GM23338 (cell line): ENCODE results near the gene HSD17B1. TPM values are rescaled to one million over a fixed set of nuclear protein-coding genes. Genes with fewer than 3 reads are reported as not detected.

Experiments
- ATAC-seq: fragments of 200-7000 bp; cut with Tn5 transposase; 3 replicates; pipeline ENCODE4 v1.9.1; 2020
- DNase-seq: peaks from one replicate; pipeline ENCODE4 v3.0.0-alpha.2; 2015; ENCODE audit warnings: low spot score
- H2AFZ ChIP-seq: fragments of 200-600 bp; sonication (generic); 2 replicates; pipeline ENCODE4 v1.8.0; 2016; ENCODE audit warnings: antibody characterized with exemption, mild to moderate bottlenecking, moderate library complexity
- H3F3A ChIP-seq: fragments of 200-600 bp; sonication (generic); replicated peaks from 2 replicates; pipeline ENCODE4 v1.8.0; 2017; ENCODE audit warnings: antibody characterized with exemption, mixed run types, low read depth
- H3K27ac ChIP-seq: fragments of 200-600 bp; sonication (generic); 2 replicates; pipeline ENCODE4 v1.6.1; 2016; ENCODE audit warnings: low read depth
- H3K27me3 ChIP-seq: fragments of 200-600 bp; sonication (generic); 2 replicates; pipeline ENCODE4 v1.8.0; 2016; ENCODE audit warnings: mild to moderate bottlenecking, mixed run types, moderate library complexity; ENCODE audit not compliant: insufficient read depth
- H3K36me3 ChIP-seq: fragments of 200-600 bp; sonication (generic); 2 replicates; pipeline ENCODE4 v1.8.0; 2016; ENCODE audit warnings: mild to moderate bottlenecking; ENCODE audit not compliant: insufficient read depth
- H3K4me1 ChIP-seq: fragments of 200-600 bp; sonication (generic); 2 replicates; pipeline ENCODE4 v1.8.0; 2016; ENCODE audit warnings: mild to moderate bottlenecking, moderate library complexity; ENCODE audit not compliant: insufficient read depth
- H3K4me2 ChIP-seq: fragments of 200-600 bp; sonication (generic); 2 replicates; pipeline ENCODE4 v1.7.1; 2017; ENCODE audit warnings: mixed run types
- H3K4me3 ChIP-seq: fragments of 200-600 bp; sonication (generic); 2 replicates; pipeline ENCODE4 v1.6.1; 2016; ENCODE audit warnings: mixed run types
- H3K79me2 ChIP-seq: fragments of 200-600 bp; sonication (generic); replicated peaks from 2 replicates; pipeline ENCODE4 v1.8.0; 2017; ENCODE audit warnings: mild to moderate bottlenecking; ENCODE audit not compliant: insufficient read depth
- H3K9me2 ChIP-seq: fragments of 200-600 bp; sonication (generic); 2 replicates; pipeline ENCODE4 v1.8.0; 2017; ENCODE audit not compliant: insufficient read depth
- H4K20me1 ChIP-seq: fragments of 200-600 bp; sonication (generic); replicated peaks from 2 replicates; pipeline ENCODE4 v1.8.0; 2017; ENCODE audit warnings: mild to moderate bottlenecking; ENCODE audit not compliant: insufficient read depth
- H3K27ac Mint-ChIP-seq: 2 replicates; pipeline ENCODE4 v1.8.0; 2020; ENCODE audit warnings: inconsistent platforms, mild to moderate bottlenecking, moderate library complexity, mixed read lengths
- H3K27me3 Mint-ChIP-seq: 3 replicates; pipeline ENCODE4 v1.8.0; 2022; ENCODE audit warnings: low read depth, mild to moderate bottlenecking, moderate library complexity, mixed read lengths, inconsistent platforms; ENCODE audit not compliant: insufficient read depth, poor library complexity
- H3K36me3 Mint-ChIP-seq: 3 replicates; pipeline ENCODE4 v1.8.0; 2021; ENCODE audit warnings: low read depth, mild to moderate bottlenecking, inconsistent platforms, moderate library complexity, mixed read lengths
- H3K4me1 Mint-ChIP-seq: 3 replicates; pipeline ENCODE4 v1.8.0; 2020; ENCODE audit warnings: mild to moderate bottlenecking, inconsistent platforms, mixed read lengths
- H3K4me3 Mint-ChIP-seq: 3 replicates; pipeline ENCODE4 v1.8.0; 2021; ENCODE audit warnings: moderate library complexity, mild to moderate bottlenecking, inconsistent platforms, mixed read lengths
- H3K9me3 Mint-ChIP-seq: 3 replicates; pipeline ENCODE4 v1.8.0; 2020; ENCODE audit warnings: moderate library complexity, mild to moderate bottlenecking, inconsistent platforms, mixed read lengths
- CREB1 ChIP-seq: fragments of 250-450 bp; sonication (Bioruptor Pico); IDR thresholded peaks from 2 replicates; pipeline ENCODE4 v1.5.0; 2020; ENCODE audit warnings: low read depth, mild to moderate bottlenecking, moderate library complexity
- EZH2 ChIP-seq: fragments of 200-600 bp; sonication (generic); IDR thresholded peaks from one replicate; pipeline ENCODE4 v1.8.0; 2017; ENCODE audit warnings: antibody characterized with exemption, mild to moderate bottlenecking, low read depth; ENCODE audit not compliant: unreplicated experiment
- EZH2phosphoT487 ChIP-seq: fragments of 200-600 bp; sonication (generic); IDR thresholded peaks from one replicate; pipeline ENCODE4 v1.8.1; 2018; ENCODE audit warnings: antibody characterized with exemption; ENCODE audit not compliant: unreplicated experiment
- JUNB ChIP-seq: IDR thresholded peaks from one replicate; pipeline ENCODE4 v1.6.1; 2016; ENCODE audit warnings: antibody characterized with exemption; ENCODE audit not compliant: unreplicated experiment
- POLR2AphosphoS5 ChIP-seq: IDR thresholded peaks from 2 replicates; pipeline ENCODE4 v1.6.1; 2016; ENCODE audit warnings: antibody characterized with exemption, low read depth
- ZNF114 ChIP-seq: fragments of 250-450 bp; sonication (Bioruptor Pico); IDR thresholded peaks from 2 replicates; pipeline ENCODE4 v1.5.0; 2020; ENCODE audit warnings: mild to moderate bottlenecking, moderate library complexity
- ZNF331 ChIP-seq: fragments of 250-450 bp; sonication (Bioruptor Pico); IDR thresholded peaks from 2 replicates; pipeline ENCODE4 v1.5.0; 2020; ENCODE audit warnings: low read depth, mild to moderate bottlenecking, moderate library complexity
- polyA plus RNA-seq: library from polyadenylated mRNA; unstranded; fragments of >200 nt; fragmentation: Nextera tagmentation; extraction: Ambion mirVana; gene quantifications from 2 replicates; pipeline ENCODE4 v1.2.1, GENCODE V29; 2016
- total RNA-seq: library from RNA; depleted of rRNA; stranded (reverse); fragments of >200 nt; shearing (Covaris generic); gene quantifications from 2 replicates; pipeline ENCODE4 v1.2.3, GENCODE V29; 2014
- TF ChIP-seq, protein P1 (sequence below): fragments of 250-450 bp; sonication (Bioruptor Pico); IDR thresholded peaks from 2 replicates; pipeline ENCODE4 v1.5.0; 2020; ENCODE audit warnings: mild to moderate bottlenecking, moderate library complexity
- TF ChIP-seq, protein P2 (sequence below), 2 experiments: fragments of 200-600 bp in 1 of 2; sonication (generic) in 1 of 2; conservative IDR thresholded peaks; 2 replicates each; pipeline versions ENCODE4 v1.5.1 to v1.6.1; 2016 to 2017; ENCODE audit warnings: antibody characterized with exemption in 2 of 2, low read depth in 2 of 2, mild to moderate bottlenecking in 2 of 2, moderate library complexity in 1 of 2

The HSD17B1 gene
- total and polyA plus RNA-seq, 2 experiments from 2014 or later, result 0.97 to 1.7 TPM

DNA sequence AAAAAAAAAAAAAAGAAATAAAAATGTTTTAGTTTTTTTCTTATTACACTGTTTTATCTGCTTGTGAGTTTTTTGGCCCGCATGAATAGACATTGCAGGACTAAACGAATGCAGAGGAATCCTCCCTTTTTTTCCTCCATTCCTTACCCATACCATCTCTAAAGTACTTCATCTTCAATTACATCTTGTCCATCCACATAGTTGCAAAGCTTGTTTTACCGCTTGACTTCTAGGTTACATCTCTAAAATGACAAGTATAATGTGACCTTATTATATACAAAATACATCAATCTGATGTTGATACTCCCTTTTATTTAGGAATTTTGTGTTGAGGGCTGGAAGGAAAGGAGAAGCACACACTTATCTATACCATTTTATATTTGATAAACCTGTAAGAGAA lies 43.7 kb downstream of the HSD17B1 start (continued):
- TF ChIP-seq, protein P1, sequence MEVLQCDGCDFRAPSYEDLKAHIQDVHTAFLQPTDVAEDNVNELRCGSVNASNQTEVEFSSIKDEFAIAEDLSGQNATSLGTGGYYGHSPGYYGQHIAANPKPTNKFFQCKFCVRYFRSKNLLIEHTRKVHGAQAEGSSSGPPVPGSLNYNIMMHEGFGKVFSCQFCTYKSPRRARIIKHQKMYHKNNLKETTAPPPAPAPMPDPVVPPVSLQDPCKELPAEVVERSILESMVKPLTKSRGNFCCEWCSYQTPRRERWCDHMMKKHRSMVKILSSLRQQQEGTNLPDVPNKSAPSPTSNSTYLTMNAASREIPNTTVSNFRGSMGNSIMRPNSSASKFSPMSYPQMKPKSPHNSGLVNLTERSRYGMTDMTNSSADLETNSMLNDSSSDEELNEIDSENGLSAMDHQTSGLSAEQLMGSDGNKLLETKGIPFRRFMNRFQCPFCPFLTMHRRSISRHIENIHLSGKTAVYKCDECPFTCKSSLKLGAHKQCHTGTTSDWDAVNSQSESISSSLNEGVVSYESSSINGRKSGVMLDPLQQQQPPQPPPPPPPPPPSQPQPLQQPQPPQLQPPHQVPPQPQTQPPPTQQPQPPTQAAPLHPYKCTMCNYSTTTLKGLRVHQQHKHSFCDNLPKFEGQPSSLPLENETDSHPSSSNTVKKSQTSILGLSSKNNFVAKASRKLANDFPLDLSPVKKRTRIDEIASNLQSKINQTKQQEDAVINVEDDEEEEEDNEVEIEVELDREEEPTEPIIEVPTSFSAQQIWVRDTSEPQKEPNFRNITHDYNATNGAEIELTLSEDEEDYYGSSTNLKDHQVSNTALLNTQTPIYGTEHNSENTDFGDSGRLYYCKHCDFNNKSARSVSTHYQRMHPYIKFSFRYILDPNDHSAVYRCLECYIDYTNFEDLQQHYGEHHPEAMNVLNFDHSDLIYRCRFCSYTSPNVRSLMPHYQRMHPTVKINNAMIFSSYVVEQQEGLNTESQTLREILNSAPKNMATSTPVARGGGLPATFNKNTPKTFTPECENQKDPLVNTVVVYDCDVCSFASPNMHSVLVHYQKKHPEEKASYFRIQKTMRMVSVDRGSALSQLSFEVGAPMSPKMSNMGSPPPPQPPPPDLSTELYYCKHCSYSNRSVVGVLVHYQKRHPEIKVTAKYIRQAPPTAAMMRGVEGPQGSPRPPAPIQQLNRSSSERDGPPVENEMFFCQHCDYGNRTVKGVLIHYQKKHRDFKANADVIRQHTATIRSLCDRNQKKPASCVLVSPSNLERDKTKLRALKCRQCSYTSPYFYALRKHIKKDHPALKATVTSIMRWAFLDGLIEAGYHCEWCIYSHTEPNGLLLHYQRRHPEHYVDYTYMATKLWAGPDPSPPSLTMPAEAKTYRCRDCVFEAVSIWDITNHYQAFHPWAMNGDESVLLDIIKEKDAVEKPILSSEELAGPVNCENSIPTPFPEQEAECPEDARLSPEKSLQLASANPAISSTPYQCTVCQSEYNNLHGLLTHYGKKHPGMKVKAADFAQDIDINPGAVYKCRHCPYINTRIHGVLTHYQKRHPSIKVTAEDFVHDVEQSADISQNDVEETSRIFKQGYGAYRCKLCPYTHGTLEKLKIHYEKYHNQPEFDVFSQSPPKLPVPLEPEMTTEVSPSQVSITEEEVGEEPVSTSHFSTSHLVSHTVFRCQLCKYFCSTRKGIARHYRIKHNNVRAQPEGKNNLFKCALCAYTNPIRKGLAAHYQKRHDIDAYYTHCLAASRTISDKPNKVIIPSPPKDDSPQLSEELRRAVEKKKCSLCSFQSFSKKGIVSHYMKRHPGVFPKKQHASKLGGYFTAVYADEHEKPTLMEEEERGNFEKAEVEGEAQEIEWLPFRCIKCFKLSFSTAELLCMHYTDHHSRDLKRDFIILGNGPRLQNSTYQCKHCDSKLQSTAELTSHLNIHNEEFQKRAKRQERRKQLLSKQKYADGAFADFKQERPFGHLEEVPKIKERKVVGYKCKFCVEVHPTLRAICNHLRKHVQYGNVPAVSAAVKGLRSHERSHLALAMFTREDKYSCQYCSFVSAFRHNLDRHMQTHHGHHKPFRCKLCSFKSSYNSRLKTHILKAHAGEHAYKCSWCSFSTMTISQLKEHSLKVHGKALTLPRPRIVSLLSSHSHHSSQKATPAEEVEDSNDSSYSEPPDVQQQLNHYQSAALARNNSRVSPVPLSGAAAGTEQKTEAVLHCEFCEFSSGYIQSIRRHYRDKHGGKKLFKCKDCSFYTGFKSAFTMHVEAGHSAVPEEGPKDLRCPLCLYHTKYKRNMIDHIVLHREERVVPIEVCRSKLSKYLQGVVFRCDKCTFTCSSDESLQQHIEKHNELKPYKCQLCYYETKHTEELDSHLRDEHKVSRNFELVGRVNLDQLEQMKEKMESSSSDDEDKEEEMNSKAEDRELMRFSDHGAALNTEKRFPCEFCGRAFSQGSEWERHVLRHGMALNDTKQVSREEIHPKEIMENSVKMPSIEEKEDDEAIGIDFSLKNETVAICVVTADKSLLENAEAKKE (CRISPR knock-in tag), result no peak
- TF ChIP-seq ZNF114 (CRISPR knock-in tag), result no peak
- TF ChIP-seq JUNB, result no peak
- TF ChIP-seq, protein P2, sequence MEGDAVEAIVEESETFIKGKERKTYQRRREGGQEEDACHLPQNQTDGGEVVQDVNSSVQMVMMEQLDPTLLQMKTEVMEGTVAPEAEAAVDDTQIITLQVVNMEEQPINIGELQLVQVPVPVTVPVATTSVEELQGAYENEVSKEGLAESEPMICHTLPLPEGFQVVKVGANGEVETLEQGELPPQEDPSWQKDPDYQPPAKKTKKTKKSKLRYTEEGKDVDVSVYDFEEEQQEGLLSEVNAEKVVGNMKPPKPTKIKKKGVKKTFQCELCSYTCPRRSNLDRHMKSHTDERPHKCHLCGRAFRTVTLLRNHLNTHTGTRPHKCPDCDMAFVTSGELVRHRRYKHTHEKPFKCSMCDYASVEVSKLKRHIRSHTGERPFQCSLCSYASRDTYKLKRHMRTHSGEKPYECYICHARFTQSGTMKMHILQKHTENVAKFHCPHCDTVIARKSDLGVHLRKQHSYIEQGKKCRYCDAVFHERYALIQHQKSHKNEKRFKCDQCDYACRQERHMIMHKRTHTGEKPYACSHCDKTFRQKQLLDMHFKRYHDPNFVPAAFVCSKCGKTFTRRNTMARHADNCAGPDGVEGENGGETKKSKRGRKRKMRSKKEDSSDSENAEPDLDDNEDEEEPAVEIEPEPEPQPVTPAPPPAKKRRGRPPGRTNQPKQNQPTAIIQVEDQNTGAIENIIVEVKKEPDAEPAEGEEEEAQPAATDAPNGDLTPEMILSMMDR (conservative IDR thresholded peaks at IDR 0.05; ENCODE audit: low read depth in 2 of 2), result no peak
- no peak for TF ChIP-seq EZH2
- no peak for TF ChIP-seq ZNF331

- peaks cover 19% of the 10 kb centered on the region; the same call in 1 of the 2 replicates for H4K20me1 ChIP-seq
- H3K4me3 ChIP-seq, result no peak overlapping the region
- peaks cover 45% of the 10 kb centered on the region for H3K79me2 ChIP-seq
- no peaks in the 10 kb centered on the region; the same call in 1 of the 2 replicates for H3F3A ChIP-seq
- DNase-seq (no peak), ATAC-seq (no peak)
- no peak overlapping the region for H2AFZ ChIP-seq
- H3K4me1 ChIP-seq, result no peaks in the 10 kb centered on the region
- H3K27ac Mint-ChIP-seq, result peak overlapping the region; percentile 33; the same call in 1 of the 2 replicates
- peaks cover under 1% of the 10 kb centered on the region; the same call in 1 of the 3 replicates for H3K36me3 Mint-ChIP-seq
- H3K9me2 ChIP-seq, result no peaks in the 10 kb centered on the region
- H3K36me3 ChIP-seq, result no peaks in the 10 kb centered on the region
- H3K27ac ChIP-seq, result no peak overlapping the region
- H3K4me2 ChIP-seq, result no peak overlapping the region
- peaks cover under 1% of the 10 kb centered on the region for H3K27me3 Mint-ChIP-seq
- H3K4me1 Mint-ChIP-seq, result no peaks in the 10 kb centered on the region
- no peaks in the 10 kb centered on the region for H3K9me3 Mint-ChIP-seq
- no peak overlapping the region for H3K4me3 Mint-ChIP-seq
- no peaks in the 10 kb centered on the region for H3K27me3 ChIP-seq
- TF ChIP-seq CREB1 (CRISPR knock-in tag) (no peak), EZH2phosphoT487 (no peak), POLR2AphosphoS5 (no peak)
- TF ChIP-seq, protein P1 (CRISPR knock-in tag), result no peak
These were observed 46.2 kb downstream of the HSD17B1 start for GRCh38 chr17:42598905-42599304.
